Body of pancreas (tissue), 4 donors: ENCODE data around the gene IZUMO4.

Source experiments
- CTCF ChIP-seq, 7 experiments: fragments of 450-650 bp in 4 of 7; fragments of 200-600 bp in 3 of 7; sonication (generic) in 3 of 7; IDR thresholded peaks; one replicate each; pipeline ENCODE4 v1.5.1; 2016 to 2019; ENCODE audit warnings: antibody characterized with exemption in 7 of 7
- POLR2A ChIP-seq, 3 donors: fragments of 450-650 bp; IDR thresholded peaks; one replicate each; pipeline ENCODE4 v1.6.1; 2016; ENCODE audit warnings: antibody characterized with exemption in 3 of 3, mild to moderate bottlenecking in 2 of 3

DNA sequence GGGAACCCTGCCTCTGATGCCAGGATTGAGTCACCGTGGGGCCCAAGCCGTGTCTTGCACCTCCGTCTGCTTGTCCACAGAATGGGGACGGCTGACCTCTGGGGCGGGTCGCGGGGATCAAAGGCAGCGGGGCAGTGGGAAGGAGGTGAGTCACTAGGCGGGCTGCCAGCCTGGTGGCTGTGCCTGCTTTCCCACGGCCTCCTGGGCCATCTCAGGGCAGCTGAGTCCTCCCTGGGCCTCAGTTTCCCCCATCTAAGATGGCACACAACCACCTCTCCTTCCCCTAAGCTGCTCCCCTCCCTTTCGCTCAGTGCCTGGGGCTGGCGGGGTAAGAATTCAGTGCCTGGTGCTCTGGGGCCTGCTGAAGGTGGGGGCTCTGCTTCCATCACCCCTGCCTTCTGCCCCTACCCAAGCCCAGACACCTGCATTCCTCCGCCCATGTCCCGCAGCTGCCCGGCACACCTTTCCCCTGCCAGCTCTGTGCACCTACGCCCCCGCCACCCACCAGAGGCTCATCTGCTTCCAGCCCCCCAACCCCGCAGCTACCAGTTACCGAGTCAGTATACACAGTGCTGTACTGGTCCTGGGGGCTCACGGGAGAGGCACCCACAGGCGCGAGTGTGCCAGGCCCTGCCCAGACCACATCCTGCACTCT is 49.1 kb upstream of the IZUMO4 start:
- TF ChIP-seq POLR2A (IDR thresholded peaks at IDR 0.05) (peak in 1 of 3 donors; percentile 19), CTCF (IDR thresholded peaks at IDR 0.05) (no peak)
